HEK293 (cell line): ENCODE measurements around the gene DIDO1.

ENCODE experiments used
- ZNF274 ChIP-seq, 2 experiments: fragments of 200-500 bp in 1 of 2; fragments of 450-650 bp in 1 of 2; sonication (Bioruptor generic) in 1 of 2; formaldehyde crosslinking in 1 of 2; IDR thresholded peaks; 2 replicates each; pipeline versions ENCODE4 v1.5.1 to v1.6.1; 2014 to 2016; ENCODE audit warnings: borderline replicate concordance in 1 of 2, inconsistent platforms in 1 of 2, low read length in 1 of 2, missing biosample characterization in 1 of 2, missing genetic modification characterization in 1 of 2
- TF ChIP-seq, protein P1 (sequence below): fragments of 450-650 bp; formaldehyde crosslinking; IDR thresholded peaks from 2 replicates; pipeline ENCODE4 v1.5.1; 2016; ENCODE audit warnings: missing biosample characterization, missing genetic modification characterization

GRCh38 chr20:62942456-62942855, 16.2 kb upstream of the DIDO1 start:
- TF ChIP-seq, protein P1, sequence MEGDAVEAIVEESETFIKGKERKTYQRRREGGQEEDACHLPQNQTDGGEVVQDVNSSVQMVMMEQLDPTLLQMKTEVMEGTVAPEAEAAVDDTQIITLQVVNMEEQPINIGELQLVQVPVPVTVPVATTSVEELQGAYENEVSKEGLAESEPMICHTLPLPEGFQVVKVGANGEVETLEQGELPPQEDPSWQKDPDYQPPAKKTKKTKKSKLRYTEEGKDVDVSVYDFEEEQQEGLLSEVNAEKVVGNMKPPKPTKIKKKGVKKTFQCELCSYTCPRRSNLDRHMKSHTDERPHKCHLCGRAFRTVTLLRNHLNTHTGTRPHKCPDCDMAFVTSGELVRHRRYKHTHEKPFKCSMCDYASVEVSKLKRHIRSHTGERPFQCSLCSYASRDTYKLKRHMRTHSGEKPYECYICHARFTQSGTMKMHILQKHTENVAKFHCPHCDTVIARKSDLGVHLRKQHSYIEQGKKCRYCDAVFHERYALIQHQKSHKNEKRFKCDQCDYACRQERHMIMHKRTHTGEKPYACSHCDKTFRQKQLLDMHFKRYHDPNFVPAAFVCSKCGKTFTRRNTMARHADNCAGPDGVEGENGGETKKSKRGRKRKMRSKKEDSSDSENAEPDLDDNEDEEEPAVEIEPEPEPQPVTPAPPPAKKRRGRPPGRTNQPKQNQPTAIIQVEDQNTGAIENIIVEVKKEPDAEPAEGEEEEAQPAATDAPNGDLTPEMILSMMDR (tag by site-specific recombination): no peak
- no peak for TF ChIP-seq ZNF274 (IDR thresholded peaks at IDR 0.05; ENCODE audit: low read length)
- no peak for TF ChIP-seq ZNF274 (tag by site-specific recombination; IDR thresholded peaks at IDR 0.05; ENCODE audit: borderline replicate concordance)
